Inflammatory macrophage (primary cell): Measurements from ENCODE around the gene DMRTC2.

Experiments
- DNase-seq, 2 donors: peaks; one replicate each; pipeline ENCODE4 v3.0.0-alpha.2; 2020 to 2022

Gene DMRTC2

GRCh38 chr19:41847351-41848105, 2.7 kb downstream of the DMRTC2 start:
- no peak for DNase-seq

GRCh38 chr19:41848666-41849065, 3.8 kb downstream of the DMRTC2 start:
- no peak for DNase-seq

- DNase-seq = no peak
Measured at GRCh38 chr19:41849067-41849466, 4.2 kb downstream of the DMRTC2 start.

GRCh38 chr19:41850381-41850780, 5.5 kb downstream of the DMRTC2 start:
- no peak for DNase-seq

GRCh38 chr19:41851456-41851855, 6.6 kb downstream of the DMRTC2 start:
- no peak for DNase-seq

- no peak for DNase-seq
Measured at GRCh38 chr19:41853344-41853743, 8.5 kb downstream of the DMRTC2 start.

- no peak for DNase-seq
Measured at GRCh38 chr19:41853768-41854167, 8.9 kb downstream of the DMRTC2 start.

- no peak for DNase-seq
Measured at GRCh38 chr19:41859213-41859617, 14.4 kb downstream of the DMRTC2 start.

- DNase-seq = peak; percentile 99
Measured at GRCh38 chr19:41859618-41860418, 15.0 kb downstream of the DMRTC2 start, which contains the start of gene RPS19. Gene RPS19, plus strand, starts transcription at chr19:41860255. Its CDS starts 520 bp downstream, at chr19:41860775.

DNA sequence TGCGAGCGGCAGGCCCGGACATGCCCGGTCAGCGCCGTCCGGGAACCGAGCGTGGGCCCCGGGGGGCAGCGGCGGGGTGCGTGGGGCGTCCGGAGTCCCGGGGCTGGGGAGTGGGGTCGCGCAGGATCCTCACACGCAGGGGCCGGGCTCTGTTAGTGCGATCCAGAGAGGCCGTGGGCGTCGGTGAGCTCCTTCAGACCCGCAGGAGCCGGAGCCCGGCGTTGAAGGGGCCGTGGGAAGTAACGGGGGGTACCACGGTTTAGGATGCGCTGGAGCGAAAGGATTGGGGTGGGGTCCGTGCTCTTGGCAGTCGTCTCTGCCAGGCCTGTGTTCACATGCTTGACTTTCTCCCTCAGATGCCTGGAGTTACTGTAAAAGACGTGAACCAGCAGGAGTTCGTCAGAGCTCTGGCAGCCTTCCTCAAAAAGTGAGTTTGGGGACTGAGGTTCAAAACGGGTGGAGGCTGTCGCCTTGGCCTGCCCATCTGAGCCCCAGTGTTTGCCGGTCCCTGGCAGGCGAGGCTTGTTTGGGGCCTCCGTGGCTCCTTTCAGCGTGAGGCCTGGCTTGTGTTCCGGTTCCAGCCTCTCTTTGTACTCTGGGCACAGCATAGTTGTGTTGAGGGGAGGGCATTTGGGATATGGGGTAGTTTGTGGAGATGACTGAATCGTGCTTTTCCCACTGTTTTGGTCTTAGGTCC, 15.7 kb downstream of the DMRTC2 start:
- DNase-seq = peak; percentile 7 to 29

DNA sequence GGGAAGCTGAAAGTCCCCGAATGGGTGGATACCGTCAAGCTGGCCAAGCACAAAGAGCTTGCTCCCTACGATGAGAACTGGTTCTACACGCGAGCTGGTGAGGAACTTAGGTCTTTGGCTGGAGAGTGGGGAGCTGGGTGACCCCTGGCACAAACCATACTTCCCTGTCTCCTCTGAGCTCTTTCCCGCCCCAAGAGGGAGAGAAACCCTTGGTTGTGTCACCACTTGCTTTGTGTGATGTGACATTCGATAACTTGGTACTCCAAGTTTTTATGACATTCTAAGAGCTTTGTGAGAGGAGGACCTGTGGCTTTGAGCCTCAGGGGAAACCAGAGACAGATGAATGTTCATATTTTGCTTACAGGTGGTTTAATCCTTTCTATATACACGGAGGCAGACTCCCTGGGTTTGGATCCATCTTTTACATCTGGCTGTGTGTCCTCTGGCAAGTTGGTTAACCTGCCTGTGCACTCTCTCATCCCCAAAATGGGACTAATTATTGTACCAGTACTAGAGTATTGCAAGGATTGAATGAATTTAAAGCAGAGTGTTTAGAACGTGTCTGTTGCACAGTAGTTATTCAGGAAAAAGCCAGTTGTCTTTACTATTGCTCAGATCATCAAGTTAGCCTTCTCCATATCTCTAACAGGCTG, 16.4 kb downstream of the DMRTC2 start:
- DNase-seq = peak; percentile 37 to 39

- no peak for DNase-seq
Measured at GRCh38 chr19:41861846-41862245, 17.0 kb downstream of the DMRTC2 start.

DNA sequence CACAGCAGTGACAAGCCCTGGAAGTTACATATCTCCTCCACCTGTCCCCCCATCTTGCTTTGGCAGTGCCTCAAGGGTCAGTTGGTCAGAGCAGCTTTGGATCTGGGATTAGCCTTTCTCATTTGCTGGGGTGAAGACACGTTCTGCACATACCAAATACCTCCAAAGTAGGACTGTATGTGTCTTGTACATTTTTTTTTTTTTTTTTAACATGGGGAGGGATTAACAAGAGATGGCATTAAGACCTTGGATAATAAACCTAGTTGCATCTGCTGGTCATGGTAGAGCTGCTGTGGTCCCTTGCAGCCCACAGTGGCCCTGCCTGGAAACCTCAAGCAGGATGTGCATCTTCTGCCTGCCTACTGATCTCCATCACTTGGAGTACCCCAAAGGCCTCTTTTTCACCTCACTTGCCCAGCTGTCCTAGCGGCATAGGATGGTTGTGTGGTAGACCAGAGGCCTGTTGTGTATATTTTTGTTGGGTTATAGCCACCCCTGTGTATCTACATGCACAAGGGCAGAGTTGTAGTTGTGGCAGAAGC, 17.7 kb downstream of the DMRTC2 start:
- DNase-seq = no peak

- DNase-seq = peak; percentile 72 to 77
Measured at GRCh38 chr19:41863209-41863931, 18.5 kb downstream of the DMRTC2 start.

DNA sequence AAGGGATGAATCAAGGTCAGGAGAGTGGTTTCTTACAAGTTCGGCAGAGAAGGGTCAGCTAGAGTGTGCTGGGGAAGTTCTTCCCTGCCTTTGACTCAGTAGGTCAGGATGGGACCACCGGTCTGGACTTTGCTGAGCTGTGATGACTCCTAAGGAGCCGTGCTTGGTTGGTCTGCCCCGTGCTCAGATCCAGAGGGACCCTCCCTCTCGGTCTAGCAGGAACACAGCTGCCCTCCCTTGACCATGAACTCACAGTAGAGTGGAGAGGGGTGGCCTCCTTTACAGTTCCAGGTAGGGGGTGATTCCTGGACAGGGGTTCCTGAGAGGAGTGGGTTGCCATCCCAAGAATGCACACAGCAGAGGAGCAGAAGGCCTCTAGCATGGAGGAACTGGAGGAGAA, 19.5 kb downstream of the DMRTC2 start:
- DNase-seq = no peak

GRCh38 chr19:41866284-41866683, 21.4 kb downstream of the DMRTC2 start:
- no peak for DNase-seq

- DNase-seq = no peak
Measured at GRCh38 chr19:41868120-41868988, 23.5 kb downstream of the DMRTC2 start.

GRCh38 chr19:41868989-41869300, 24.1 kb downstream of the DMRTC2 start:
- DNase-seq = no peak

- no peak for DNase-seq
Measured at GRCh38 chr19:41869374-41869955, 24.6 kb downstream of the DMRTC2 start.

DNA sequence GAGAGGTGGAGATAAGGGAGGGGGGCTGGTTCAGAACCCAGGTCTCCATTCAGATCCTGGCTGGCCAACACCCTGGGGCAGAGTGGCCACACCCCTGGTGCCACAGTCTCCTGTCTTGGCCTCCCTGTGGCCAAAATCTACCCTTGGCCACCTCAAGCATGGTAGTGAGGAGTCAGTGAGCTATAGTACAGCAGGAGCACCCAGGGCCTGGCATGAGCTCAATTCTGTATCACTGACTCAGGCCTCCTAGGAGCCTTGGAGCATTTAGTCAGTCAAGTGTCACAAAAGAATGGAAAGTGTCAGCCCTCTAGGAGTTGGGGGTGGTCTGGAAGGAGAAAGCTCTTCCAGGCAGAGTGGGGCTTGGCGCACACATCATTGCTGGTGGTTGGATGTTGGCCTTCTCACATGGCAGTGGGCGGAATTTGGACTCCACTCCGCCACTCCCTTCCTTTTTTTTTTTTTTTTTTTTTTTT, 25.6 kb downstream of the DMRTC2 start:
- DNase-seq = peak; percentile 8 to 81
